PC-9 (cell line): Measurements from ENCODE around the gene GP2. TPM values are rescaled to one million over a fixed set of nuclear protein-coding genes. Genes with fewer than 3 reads are reported as not detected.

Experiments
- BruUV-seq: library from RNA; stranded (reverse); fragments of 400-500 nt; replicated peaks from 2 replicates; lab custom pipeline; 2021; lab: Mats Ljungman, UMichigan
- CTCF ChIA-PET: fragments of 300-600 bp; sonication (Branson Sonifier 250); formaldehyde crosslinking; loops from one replicate; lab custom pipeline; 2022; ENCODE audit warnings: antibody characterized with exemption; lab: Charles Lee
- POLR2A ChIA-PET: fragments of 300-600 bp; sonication (Branson Sonifier 250); formaldehyde crosslinking; loops from one replicate; lab custom pipeline; 2022; ENCODE audit warnings: antibody characterized with exemption; ENCODE audit not compliant: unreplicated experiment; lab: Charles Lee
- DNase-seq, 2 experiments: peaks; one replicate each; pipeline versions ENCODE4 v3.0.0 to v3.0.0-alpha.2; 2015 to 2022; ENCODE audit warnings: mixed read lengths in 1 of 2
- H2AFZ ChIP-seq: fragments of 200-600 bp; sonication (generic); 2 replicates; pipeline ENCODE4 v1.8.1; 2017; ENCODE audit warnings: antibody characterized with exemption
- H3F3A ChIP-seq: fragments of 200-600 bp; sonication (generic); 2 replicates; pipeline ENCODE4 v1.8.1; 2017; ENCODE audit warnings: antibody characterized with exemption, mild to moderate bottlenecking, low read depth; ENCODE audit not compliant: insufficient read depth
- H3K27ac ChIP-seq: fragments of 200-600 bp; sonication (generic); 2 replicates; pipeline ENCODE4 v1.6.1; 2016; ENCODE audit warnings: mixed run types
- H3K27me3 ChIP-seq: fragments of 200-600 bp; sonication (generic); 2 replicates; pipeline ENCODE4 v1.6.1; 2016; ENCODE audit warnings: low read depth, mixed run types; ENCODE audit not compliant: insufficient read depth
- H3K36me3 ChIP-seq: fragments of 200-600 bp; sonication (generic); 2 replicates; pipeline ENCODE4 v1.6.1; 2016; ENCODE audit warnings: low read depth, mixed run types
- H3K4me1 ChIP-seq: fragments of 200-600 bp; sonication (generic); replicated peaks from 2 replicates; pipeline ENCODE4 v1.6.1; 2016; ENCODE audit warnings: mixed run types; ENCODE audit not compliant: insufficient read depth
- H3K4me2 ChIP-seq: fragments of 200-600 bp; sonication (generic); 2 replicates; pipeline ENCODE4 v1.6.1; 2017; ENCODE audit warnings: mixed run types
- H3K4me3 ChIP-seq: fragments of 200-600 bp; sonication (generic); 2 replicates; pipeline ENCODE4 v1.6.1; 2016; ENCODE audit warnings: mixed run types
- H3K79me2 ChIP-seq: fragments of 200-600 bp; sonication (generic); 2 replicates; pipeline ENCODE4 v1.6.1; 2017; ENCODE audit warnings: low read depth, mixed run types
- H3K9me2 ChIP-seq: fragments of 200-600 bp; sonication (generic); 2 replicates; pipeline ENCODE4 v1.8.1; 2017; ENCODE audit warnings: mild to moderate bottlenecking; ENCODE audit not compliant: insufficient read depth
- H3K9me3 ChIP-seq: fragments of 200-600 bp; sonication (generic); 2 replicates; pipeline ENCODE4 v1.8.1; 2016; ENCODE audit warnings: low read depth; ENCODE audit not compliant: insufficient read depth
- H4K20me1 ChIP-seq: fragments of 200-600 bp; sonication (generic); 2 replicates; pipeline ENCODE4 v1.8.1; 2017; ENCODE audit not compliant: insufficient read depth
- CTCF ChIP-seq: fragments of 200-600 bp; sonication (generic); conservative IDR thresholded peaks from 2 replicates; pipeline ENCODE4 v1.6.1; 2017; ENCODE audit warnings: mixed run types, antibody characterized with exemption, mild to moderate bottlenecking, moderate library complexity
- EZH2 ChIP-seq: fragments of 200-600 bp; sonication (generic); IDR thresholded peaks from 2 replicates; pipeline ENCODE4 v1.8.0; 2017; ENCODE audit warnings: antibody characterized with exemption, low read depth
- intact Hi-C: fragments of 100-400 bp; cut with micrococcal nuclease; formaldehyde crosslinking; loops from one replicate; pipeline ENCODE4 v1.10.0; 2022; ENCODE audit not compliant: unreplicated experiment
- total RNA-seq: library from RNA; stranded (reverse); gene quantifications from 2 replicates; pipeline ENCODE4 v1.2.3, GENCODE V29; 2021

Gene GP2
- total RNA-seq, 1 experiment from 2014 or later = not detected

GRCh38 chr16:20310421-20311395 lies 16.6 kb downstream of the GP2 start:
- H3K27ac ChIP-seq = no peak overlapping the region
- H3K9me2 ChIP-seq = no peaks in the 10 kb centered on the region
- H3K4me2 ChIP-seq = no peak overlapping the region
- no TSS peak for BruUV-seq
- intact Hi-C loops = no loop called here
- POLR2A ChIA-PET = no interaction called here
- H3K79me2 ChIP-seq = no peaks in the 10 kb centered on the region
- no peaks in the 10 kb centered on the region for H3K4me1 ChIP-seq
- no peak overlapping the region for H2AFZ ChIP-seq
- DNase-seq = no peak
- TF ChIP-seq CTCF = no peak
- TF ChIP-seq EZH2 = no peak
- no peaks in the 10 kb centered on the region for H3K36me3 ChIP-seq
- no peaks in the 10 kb centered on the region; the same call in 1 of the 2 replicates for H3K9me3 ChIP-seq
- no peaks in the 10 kb centered on the region for H3F3A ChIP-seq
- CTCF ChIA-PET = no interaction called here
- H3K4me3 ChIP-seq = no peak overlapping the region
- peaks cover 6% of the 10 kb centered on the region; the same call in 1 of the 2 replicates for H3K27me3 ChIP-seq
- no peaks in the 10 kb centered on the region for H4K20me1 ChIP-seq

- DNase-seq = no peak
- H3K9me3 ChIP-seq = no peaks in the 10 kb centered on the region; the same call in 1 of the 2 replicates
- no peak overlapping the region for H2AFZ ChIP-seq
- peaks cover 6% of the 10 kb centered on the region; the same call in 1 of the 2 replicates for H3K27me3 ChIP-seq
- H3K9me2 ChIP-seq = no peaks in the 10 kb centered on the region
- H3K4me2 ChIP-seq = no peak overlapping the region
- no peaks in the 10 kb centered on the region for H3K79me2 ChIP-seq
- intact Hi-C loops = no loop called here
- H3K36me3 ChIP-seq = no peaks in the 10 kb centered on the region
- TF ChIP-seq EZH2 (no peak), CTCF (no peak)
- H3K27ac ChIP-seq = no peak overlapping the region
- ChIA-PET CTCF (no interaction called here), POLR2A (no interaction called here)
- no peaks in the 10 kb centered on the region for H3K4me1 ChIP-seq
- no TSS peak for BruUV-seq
- no peaks in the 10 kb centered on the region for H4K20me1 ChIP-seq
- H3F3A ChIP-seq = no peaks in the 10 kb centered on the region
- H3K4me3 ChIP-seq = no peak overlapping the region
Measured at GRCh38 chr16:20309786-20310185, 17.5 kb downstream of the GP2 start.

GRCh38 chr16:20308801-20309590 lies 18.3 kb downstream of the GP2 start:
- no peaks in the 10 kb centered on the region for H3K9me2 ChIP-seq
- H3K36me3 ChIP-seq = no peaks in the 10 kb centered on the region
- H3K4me1 ChIP-seq = no peaks in the 10 kb centered on the region
- no peak for DNase-seq
- H3K79me2 ChIP-seq = no peaks in the 10 kb centered on the region
- intact Hi-C loops = no loop called here
- H3K4me3 ChIP-seq = no peak overlapping the region
- no TSS peak for BruUV-seq
- ChIA-PET POLR2A (no interaction called here), CTCF (no interaction called here)
- TF ChIP-seq CTCF = no peak
- TF ChIP-seq EZH2 = no peak
- H3K27ac ChIP-seq = no peak overlapping the region
- H3K4me2 ChIP-seq = no peak overlapping the region
- no peaks in the 10 kb centered on the region; the same call in 1 of the 2 replicates for H3K9me3 ChIP-seq
- H3K27me3 ChIP-seq = peaks cover 6% of the 10 kb centered on the region; the same call in 1 of the 2 replicates
- H4K20me1 ChIP-seq = no peaks in the 10 kb centered on the region
- H2AFZ ChIP-seq = no peak overlapping the region
- H3F3A ChIP-seq = no peaks in the 10 kb centered on the region
